Endothelial cell of umbilical vein (primary cell): ENCODE measurements around the gene MRPS34. TPM values are rescaled to one million over a fixed set of nuclear protein-coding genes. Genes with fewer than 3 reads are reported as not detected.

ENCODE experiments used
- BruUV-seq: library from RNA; stranded (reverse); fragments of 400-500 nt; replicated peaks from 2 replicates; lab custom pipeline; 2021; lab: Mats Ljungman, UMichigan
- CTCF ChIA-PET: fragments of 300-600, 350-600 bp; sonication (Branson Sonifier 250); formaldehyde crosslinking; loops from one replicate; lab custom pipeline; 2021; ENCODE audit warnings: antibody characterized with exemption, inconsistent platforms; lab: Charles Lee
- POLR2A ChIA-PET: fragments of 300-600, 350-600 bp; sonication (Branson Sonifier 250); formaldehyde crosslinking; loops from one replicate; lab custom pipeline; 2021; ENCODE audit warnings: antibody characterized with exemption, inconsistent platforms; lab: Charles Lee
- DNase-seq: peaks from one replicate; pipeline ENCODE4 v3.0.0-alpha.2; 2011; ENCODE audit warnings: low read depth, low spot score
- FAIRE-seq: peaks from 2 replicates; lab custom pipeline; 2011; peaks lifted over from hg19 to GRCh38; lab: Jason Lieb, UNC
- H2AFZ ChIP-seq: 2 replicates; pipeline ENCODE4 v1.6.0; 2012; ENCODE audit warnings: low read depth, low read length, control low read depth, inconsistent platforms
- H3K27ac ChIP-seq: 2 replicates; pipeline ENCODE4 v1.5.1; 2011; ENCODE audit warnings: low read depth, mild to moderate bottlenecking, control low read depth, low read length, moderate library complexity; ENCODE audit not compliant: insufficient read depth
- H3K27me3 ChIP-seq, 2 experiments: 2 replicates each; pipeline versions ENCODE4 v1.6.0 to v1.6.1; 2011; ENCODE audit warnings: low read length in 2 of 2, mixed read lengths in 1 of 2; ENCODE audit not compliant: control insufficient read depth in 2 of 2, insufficient read depth in 2 of 2
- H3K36me3 ChIP-seq, 2 experiments: 2 replicates in 1 of 2; 3 replicates in 1 of 2; pipeline ENCODE4 v1.5.1; 2011; ENCODE audit warnings: low read length in 2 of 2, mild to moderate bottlenecking in 1 of 2, moderate library complexity in 1 of 2; ENCODE audit not compliant: control insufficient read depth in 2 of 2, insufficient read depth in 2 of 2; ENCODE audit errors: extremely low read depth in 1 of 2
- H3K4me1 ChIP-seq: 3 replicates; pipeline ENCODE4 v1.5.1; 2011; ENCODE audit warnings: mild to moderate bottlenecking, low read length; ENCODE audit not compliant: control insufficient read depth, insufficient read depth; ENCODE audit errors: extremely low read depth
- H3K4me2 ChIP-seq: 2 replicates; pipeline ENCODE4 v1.6.1; 2011; ENCODE audit warnings: low read length, control low read depth, mixed read lengths; ENCODE audit not compliant: insufficient read depth
- H3K4me3 ChIP-seq, 3 experiments: fragments of 200-600 bp in 1 of 3; sonication (generic), shearing (Covaris generic) in 1 of 3; replicated peaks in 1 of 3; 2 replicates each; pipeline ENCODE4 v1.5.1; 2011 to 2016; ENCODE audit warnings: control low read depth in 3 of 3, low read length in 3 of 3, mild to moderate bottlenecking in 2 of 3, inconsistent platforms in 1 of 3, low read depth in 1 of 3, moderate library complexity in 1 of 3; ENCODE audit not compliant: insufficient read depth in 1 of 3
- H3K79me2 ChIP-seq: 2 replicates; pipeline ENCODE4 v1.6.0; 2012; ENCODE audit warnings: low read length, inconsistent platforms; ENCODE audit not compliant: control insufficient read depth, insufficient read depth
- H3K9ac ChIP-seq: replicated peaks from 2 replicates; pipeline ENCODE3; 2011; ENCODE audit warnings: low read length, control low read depth; ENCODE audit not compliant: insufficient read depth; ENCODE audit errors: extremely low read depth
- H3K9me1 ChIP-seq: replicated peaks from 3 replicates; pipeline ENCODE4 v1.6.0; 2011; ENCODE audit warnings: mild to moderate bottlenecking, low read length; ENCODE audit not compliant: control insufficient read depth, insufficient read depth; ENCODE audit errors: extremely low read depth
- H3K9me3 ChIP-seq: replicated peaks from 2 replicates; pipeline ENCODE4 v1.5.1; 2012; ENCODE audit warnings: low read length, inconsistent platforms; ENCODE audit not compliant: control insufficient read depth, insufficient read depth
- H4K20me1 ChIP-seq: replicated peaks from 2 replicates; pipeline ENCODE3; 2011; ENCODE audit warnings: mild to moderate bottlenecking, low read length; ENCODE audit not compliant: control insufficient read depth, insufficient read depth; ENCODE audit errors: extremely low read depth
- EZH2 ChIP-seq: IDR thresholded peaks from 2 replicates; pipeline ENCODE4 v1.6.1; 2012; ENCODE audit warnings: borderline replicate concordance, low read depth, mild to moderate bottlenecking, moderate library complexity, low read length, inconsistent platforms; ENCODE audit not compliant: severe bottlenecking
- JUN ChIP-seq: IDR thresholded peaks from 2 replicates; pipeline ENCODE4 v1.6.1; 2011; ENCODE audit warnings: borderline replicate concordance, low read depth; ENCODE audit not compliant: insufficient read length, insufficient read depth
- MAX ChIP-seq: IDR thresholded peaks from 2 replicates; pipeline ENCODE4 v1.6.1; 2011; ENCODE audit not compliant: insufficient read depth, insufficient read length
- POLR2A ChIP-seq: IDR thresholded peaks from 2 replicates; pipeline ENCODE4 v1.6.1; 2012; ENCODE audit warnings: low read depth, mild to moderate bottlenecking, control low read depth, low read length
- POLR2AphosphoS5 ChIP-seq: IDR thresholded peaks from 2 replicates; pipeline ENCODE4 v1.6.1; 2012; ENCODE audit warnings: low read depth, mild to moderate bottlenecking, control low read depth, low read length, moderate library complexity; ENCODE audit not compliant: insufficient read depth
- dilution Hi-C: fragments of 300-500 bp; cut with MboI; formaldehyde crosslinking; loops from one replicate; pipeline ENCODE4 v1.15.0; 2019; ENCODE audit warnings: low sequenced_read_pairs; ENCODE audit not compliant: extremely low pct_ligation_motif_present
- intact Hi-C: fragments of 100-400 bp; cut with micrococcal nuclease; formaldehyde crosslinking; loops from one replicate; pipeline ENCODE4 v1.10.0; 2022
- polyA plus RNA-seq, 4 experiments: library from polyadenylated mRNA; depleted of rRNA in 3 of 4; stranded (reverse) in 3 of 4; unstranded in 1 of 4; fragments of >200 nt; gene quantifications; 2 replicates each; pipeline versions ENCODE4 v1.2.1 to v1.2.3, GENCODE V29; 2011 to 2012; ENCODE audit warnings: missing spikeins in 1 of 4
- total RNA-seq: library from RNA; stranded (reverse); gene quantifications from 2 replicates; pipeline ENCODE4 v1.2.3, GENCODE V29; 2021
- TF ChIP-seq, protein P1 (sequence below), 2 donors: IDR thresholded peaks; 1 replicate in 1 of 2; 2 replicates in 1 of 2; pipeline ENCODE4 v1.5.1; 2011; ENCODE audit warnings: low read length in 2 of 2, mild to moderate bottlenecking in 2 of 2, moderate library complexity in 2 of 2, control low read depth in 1 of 2, inconsistent platforms in 1 of 2, low read depth in 1 of 2; ENCODE audit not compliant: insufficient read depth in 1 of 2; ENCODE audit errors: extremely low read depth in 1 of 2

Gene MRPS34
- total and polyA plus RNA-seq, 2 donors (not counting 3 experiments of a cell fraction or from before 2014, with no cell fraction given), result 82.1 to 102 TPM

- no peak for FAIRE-seq
- BruUV-seq, result no TSS peak
- CTCF ChIA-PET, result no interaction called here
Observed at GRCh38 chr16:1752853-1753252, 20.1 kb downstream of the MRPS34 start.

More at GRCh38 chr16:1752853-1753252, 20.1 kb downstream of the MRPS34 start:
- Histone ChIP-seq H3K4me3 (no peak overlapping the region), H3K9me3 (no peaks in the 10 kb centered on the region), H3K4me1 (no peaks in the 10 kb centered on the region), H3K9ac (no peak overlapping the region), H3K4me2 (no peak overlapping the region), H3K9me1 (no peaks in the 10 kb centered on the region), H4K20me1 (no peaks in the 10 kb centered on the region), H3K27me3 (no peaks in the 10 kb centered on the region), H3K79me2 (no peaks in the 10 kb centered on the region), H2AFZ (no peak overlapping the region), H3K36me3 (peaks cover 4 to 41% of the 10 kb centered on the region in 2 experiments), H3K27ac (no peak overlapping the region)
- intact Hi-C loops, result no loop called here
- POLR2A ChIA-PET, result no interaction called here
- DNase-seq, result no peak
- dilution Hi-C loops, result no loop called here
- TF ChIP-seq MAX, result no peak
- TF ChIP-seq POLR2AphosphoS5, result no peak
- no peak for TF ChIP-seq EZH2
- no peak for TF ChIP-seq POLR2A
- TF ChIP-seq, protein P1, sequence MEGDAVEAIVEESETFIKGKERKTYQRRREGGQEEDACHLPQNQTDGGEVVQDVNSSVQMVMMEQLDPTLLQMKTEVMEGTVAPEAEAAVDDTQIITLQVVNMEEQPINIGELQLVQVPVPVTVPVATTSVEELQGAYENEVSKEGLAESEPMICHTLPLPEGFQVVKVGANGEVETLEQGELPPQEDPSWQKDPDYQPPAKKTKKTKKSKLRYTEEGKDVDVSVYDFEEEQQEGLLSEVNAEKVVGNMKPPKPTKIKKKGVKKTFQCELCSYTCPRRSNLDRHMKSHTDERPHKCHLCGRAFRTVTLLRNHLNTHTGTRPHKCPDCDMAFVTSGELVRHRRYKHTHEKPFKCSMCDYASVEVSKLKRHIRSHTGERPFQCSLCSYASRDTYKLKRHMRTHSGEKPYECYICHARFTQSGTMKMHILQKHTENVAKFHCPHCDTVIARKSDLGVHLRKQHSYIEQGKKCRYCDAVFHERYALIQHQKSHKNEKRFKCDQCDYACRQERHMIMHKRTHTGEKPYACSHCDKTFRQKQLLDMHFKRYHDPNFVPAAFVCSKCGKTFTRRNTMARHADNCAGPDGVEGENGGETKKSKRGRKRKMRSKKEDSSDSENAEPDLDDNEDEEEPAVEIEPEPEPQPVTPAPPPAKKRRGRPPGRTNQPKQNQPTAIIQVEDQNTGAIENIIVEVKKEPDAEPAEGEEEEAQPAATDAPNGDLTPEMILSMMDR (IDR thresholded peaks at IDR 0.05; ENCODE audit: extremely low read depth in 1 of 2, insufficient read depth in 1 of 2, low read depth in 1 of 2, low read length in 2 of 2), result no peak
- no peak for TF ChIP-seq JUN
